H1 (cell line): ENCODE measurements around the gene CHCHD3. TPM values are rescaled to one million over a fixed set of nuclear protein-coding genes. Genes with fewer than 3 reads are reported as not detected.

Experiments
- CTCF ChIA-PET: fragments of 300-600 bp; sonication (Branson Sonifier 250); formaldehyde crosslinking; loops from one replicate; lab custom pipeline; 2021; ENCODE audit not compliant: partially characterized antibody; lab: Charles Lee
- POLR2A ChIA-PET: fragments of 300-600 bp; sonication (Branson Sonifier 250); formaldehyde crosslinking; loops from one replicate; lab custom pipeline; 2021; ENCODE audit warnings: inconsistent platforms; ENCODE audit not compliant: partially characterized antibody; lab: Charles Lee
- DNase-seq, 2 experiments: peaks; one replicate each; pipeline versions ENCODE4 v3.0.0 to v3.0.0-alpha.2; 2010 to 2022; ENCODE audit warnings: low spot score in 2 of 2, low read depth in 1 of 2, mixed read lengths in 1 of 2
- FAIRE-seq: peaks from 2 replicates; lab custom pipeline; 2011; peaks lifted over from hg19 to GRCh38; lab: Jason Lieb, UNC
- H2AFZ ChIP-seq: 2 replicates; pipeline ENCODE4 v1.8.1; 2012; ENCODE audit warnings: low read length, inconsistent platforms
- H2AK5ac ChIP-seq: 2 replicates; pipeline ENCODE4 v1.6.1; 2013; ENCODE audit warnings: low read depth, low read length
- H2BK120ac ChIP-seq: replicated peaks from 2 replicates; pipeline ENCODE3; 2013; ENCODE audit warnings: low read depth, low read length, inconsistent platforms
- H2BK12ac ChIP-seq: 2 replicates; pipeline ENCODE4 v1.6.1; 2013; ENCODE audit warnings: low read depth, low read length
- H2BK15ac ChIP-seq: 2 replicates; pipeline ENCODE4 v1.6.1; 2013; ENCODE audit warnings: low read length
- H2BK20ac ChIP-seq: 2 replicates; pipeline ENCODE4 v1.6.1; 2013; ENCODE audit warnings: low read length
- H2BK5ac ChIP-seq: 2 replicates; pipeline ENCODE4 v1.6.1; 2013; ENCODE audit warnings: low read depth, low read length
- H3K14ac ChIP-seq: 2 replicates; pipeline ENCODE4 v1.6.1; 2013; ENCODE audit warnings: inconsistent platforms; ENCODE audit not compliant: insufficient read length
- H3K18ac ChIP-seq: 2 replicates; pipeline ENCODE4 v1.6.1; 2013; ENCODE audit warnings: low read length; ENCODE audit errors: extremely low read depth
- H3K23ac ChIP-seq: 2 replicates; pipeline ENCODE4 v1.6.1; 2013; ENCODE audit warnings: inconsistent platforms; ENCODE audit not compliant: insufficient read length
- H3K23me2 ChIP-seq: 2 replicates; pipeline ENCODE4 v1.6.1; 2013; ENCODE audit warnings: low read depth, low read length
- H3K27ac ChIP-seq: 2 replicates; pipeline ENCODE4 v1.6.1; 2011; ENCODE audit warnings: low read depth, low read length, inconsistent platforms
- H3K27me3 ChIP-seq, 4 experiments: replicated peaks in 1 of 4; 1 replicate in 1 of 4; 2 replicates in 3 of 4; pipeline versions ENCODE4 v1.6.1 to v1.8.1; 2011 to 2013; ENCODE audit warnings: low read length in 3 of 4, mild to moderate bottlenecking in 3 of 4, inconsistent platforms in 2 of 4, mixed read lengths in 2 of 4, moderate library complexity in 1 of 4; ENCODE audit not compliant: control insufficient read depth in 3 of 4, insufficient read depth in 3 of 4; ENCODE audit errors: extremely low read depth in 1 of 4
- H3K36me3 ChIP-seq, 4 experiments: 2 replicates each; pipeline versions ENCODE4 v1.6.1 to v1.8.1; 2011 to 2013; ENCODE audit warnings: mild to moderate bottlenecking in 4 of 4, low read length in 3 of 4, moderate library complexity in 2 of 4, control low read depth in 1 of 4, inconsistent platforms in 1 of 4; ENCODE audit not compliant: insufficient read depth in 4 of 4, control insufficient read depth in 2 of 4
- H3K4ac ChIP-seq: replicated peaks from 2 replicates; pipeline ENCODE3; 2013; ENCODE audit warnings: low read length, low read depth, mixed read lengths, inconsistent platforms; ENCODE audit not compliant: insufficient read length
- H3K4me1 ChIP-seq, 4 experiments: replicated peaks in 1 of 4; 1 replicate in 1 of 4; 2 replicates in 3 of 4; pipeline versions ENCODE4 v1.6.1 to v1.8.1; 2011 to 2013; ENCODE audit warnings: low read length in 3 of 4, inconsistent platforms in 2 of 4, mixed read lengths in 1 of 4; ENCODE audit not compliant: insufficient read depth in 4 of 4, control insufficient read depth in 3 of 4
- H3K4me2 ChIP-seq, 2 experiments: 2 replicates each; pipeline versions ENCODE4 v1.6.1 to v1.8.1; 2011 to 2013; ENCODE audit warnings: low read depth in 2 of 2, low read length in 2 of 2, control low read depth in 1 of 2, inconsistent platforms in 1 of 2, mild to moderate bottlenecking in 1 of 2; ENCODE audit not compliant: insufficient read depth in 1 of 2
- H3K4me3 ChIP-seq, 4 experiments: fragments of 200-600, 300-600 bp in 1 of 4; sonication (generic), shearing (Covaris generic), sonication (Bioruptor Twin) in 1 of 4; 2 replicates each; pipeline versions ENCODE4 v1.5.1 to v1.8.1; 2011 to 2016; ENCODE audit warnings: low read length in 4 of 4, low read depth in 3 of 4, control low read depth in 2 of 4, inconsistent platforms in 2 of 4, mild to moderate bottlenecking in 2 of 4, mixed read lengths in 1 of 4, moderate library complexity in 1 of 4; ENCODE audit not compliant: insufficient read depth in 2 of 4; ENCODE audit errors: extremely low read depth in 1 of 4
- H3K56ac ChIP-seq: replicated peaks from 2 replicates; pipeline ENCODE3; 2013; ENCODE audit warnings: low read depth, mild to moderate bottlenecking, mixed read lengths, low read length, inconsistent platforms; ENCODE audit not compliant: insufficient read length
- H3K79me1 ChIP-seq: 2 replicates; pipeline ENCODE4 v1.6.1; 2013; ENCODE audit warnings: low read depth, low read length, control low read depth
- H3K79me2 ChIP-seq, 2 experiments: 2 replicates each; pipeline versions ENCODE4 v1.6.1 to v1.8.1; 2012 to 2013; ENCODE audit warnings: low read length in 2 of 2, mild to moderate bottlenecking in 2 of 2, inconsistent platforms in 1 of 2; ENCODE audit not compliant: insufficient read depth in 2 of 2, control insufficient read depth in 1 of 2
- H3K9ac ChIP-seq, 4 experiments: replicated peaks in 1 of 4; 1 replicate in 1 of 4; 2 replicates in 3 of 4; pipeline versions ENCODE4 v1.6.1 to v1.8.1; 2011 to 2013; ENCODE audit warnings: low read depth in 3 of 4, low read length in 3 of 4, control low read depth in 2 of 4, mild to moderate bottlenecking in 2 of 4, moderate library complexity in 2 of 4, inconsistent platforms in 1 of 4; ENCODE audit errors: extremely low read depth in 1 of 4
- H3K9me3 ChIP-seq, 2 experiments: 2 replicates each; pipeline versions ENCODE4 v1.6.1 to v1.8.1; 2012 to 2013; ENCODE audit warnings: mild to moderate bottlenecking in 2 of 2, moderate library complexity in 2 of 2, control low read depth in 1 of 2, inconsistent platforms in 1 of 2, low read depth in 1 of 2, low read length in 1 of 2, mixed read lengths in 1 of 2; ENCODE audit not compliant: insufficient read depth in 2 of 2
- H4K20me1 ChIP-seq, 2 experiments: replicated peaks in 1 of 2; 2 replicates each; pipeline versions ENCODE3 to v1.8.1; 2011 to 2013; ENCODE audit warnings: inconsistent platforms in 2 of 2, low read length in 2 of 2, mild to moderate bottlenecking in 1 of 2; ENCODE audit not compliant: insufficient read depth in 2 of 2, control insufficient read depth in 1 of 2
- H4K5ac ChIP-seq: 2 replicates; pipeline ENCODE4 v1.6.1; 2013; ENCODE audit warnings: low read length, low read depth, mixed read lengths, inconsistent platforms; ENCODE audit not compliant: insufficient read length
- H4K8ac ChIP-seq: 2 replicates; pipeline ENCODE4 v1.8.0; 2013; ENCODE audit warnings: mild to moderate bottlenecking, moderate library complexity, low read length, inconsistent platforms; ENCODE audit not compliant: insufficient read depth; ENCODE audit errors: extremely low read depth
- H4K91ac ChIP-seq: replicated peaks from 2 replicates; pipeline ENCODE3; 2013; ENCODE audit warnings: low read length, mixed read lengths, inconsistent platforms; ENCODE audit not compliant: insufficient read length
- GTF2F1 ChIP-seq: IDR thresholded peaks from 2 replicates; pipeline ENCODE4 v1.6.1; 2012; ENCODE audit warnings: low read depth, low read length, improper control_type of control experiment, borderline replicate concordance
- MAX ChIP-seq: IDR thresholded peaks from 2 replicates; pipeline ENCODE4 v1.6.1; 2012; ENCODE audit warnings: inconsistent platforms
- SP4 ChIP-seq: IDR thresholded peaks from 2 replicates; pipeline ENCODE4 v1.6.1; 2012; ENCODE audit warnings: low read length, inconsistent platforms
- WGBS, 2 experiments: shearing (Covaris generic) in 1 of 2; methylation state at CpG; one replicate each; pipeline versions ENCODE4 v1.1.6 to v1.1.7; 2013 to 2015; ENCODE audit warnings: low lambda C conversion rate in 2 of 2, mixed read lengths in 2 of 2, inconsistent platforms in 1 of 2, low coverage in 1 of 2, missing lambda C conversion rate in 1 of 2; ENCODE audit not compliant: insufficient replicate concordance in 2 of 2, insufficient coverage in 1 of 2, insufficient read length in 1 of 2; ENCODE audit errors: extremely low coverage in 1 of 2, missing lambda C conversion rate in 1 of 2; 5-methylcytosine and 5-hydroxymethylcytosine counted together
- polyA plus RNA-seq, 7 experiments: library from polyadenylated mRNA; depleted of rRNA in 3 of 7; stranded (reverse) in 5 of 7; unstranded in 2 of 7; fragments of >200 nt in 5 of 7; fragments of 200-250 nt in 2 of 7; gene quantifications; 1 replicate in 5 of 7; 2 replicates in 1 of 7; 4 replicates in 1 of 7; pipeline versions ENCODE4 v1.2.1 to v1.2.3, GENCODE V29; 2011 to 2013; ENCODE audit warnings: missing spikeins in 2 of 7, mixed read lengths in 2 of 7
- total RNA-seq: library from RNA; stranded (reverse); fragmentation: NEBNext Ultra II Directional; extraction: Animal tissue kit (Norgen Biotek cat#: 25700); gene quantifications from 2 replicates; pipeline ENCODE4 v1.2.1, GENCODE V29; 2021

Gene CHCHD3
- total and polyA plus RNA-seq, 2 of the 8 experiments (the other 6 are each of a cell fraction or from before 2014, with no cell fraction given) = 42.9 to 137 TPM

DNA sequence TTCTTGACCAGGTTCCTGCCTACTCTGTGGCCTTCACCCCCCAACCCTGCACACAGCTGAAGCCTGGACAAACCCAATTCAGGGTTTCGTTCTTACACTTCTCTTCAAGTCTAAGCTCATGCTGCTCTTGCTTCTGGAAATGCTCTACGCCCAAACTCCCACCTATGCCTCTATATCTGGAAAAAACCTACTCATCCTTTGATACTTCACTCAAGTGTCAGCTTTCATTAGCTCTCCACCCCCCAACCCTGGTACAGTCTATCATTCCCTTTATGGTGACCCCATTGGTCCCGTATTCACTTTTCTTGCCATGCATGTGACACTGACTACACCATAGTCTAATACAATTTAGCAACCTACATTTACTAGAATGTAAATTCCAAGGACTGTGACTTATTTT lies 284.7 kb downstream of the CHCHD3 start:
- no peak for FAIRE-seq
- no peak overlapping the region for H4K5ac ChIP-seq

More for the DNA sequence above, 284.7 kb downstream of the CHCHD3 start:
- H2BK12ac ChIP-seq = no peak overlapping the region
- no peaks in the 10 kb centered on the region for H3K23me2 ChIP-seq
- H3K18ac ChIP-seq = no peak overlapping the region
- no peak overlapping the region for H3K4me3 ChIP-seq
- CTCF ChIA-PET = interaction anchor here (0.5 to 2.1 kb wide), 2 partner anchors 8 to 46 kb away, joined by 3 to 5 read pairs; no protein-coding TSS in a partner anchor
- H3K4me2 ChIP-seq = no peak overlapping the region
- H4K91ac ChIP-seq = no peak overlapping the region
- H2AK5ac ChIP-seq = no peak overlapping the region
- no peak overlapping the region for H4K8ac ChIP-seq
- no peak overlapping the region for H3K14ac ChIP-seq
- H3K56ac ChIP-seq = no peak overlapping the region
- no peaks in the 10 kb centered on the region for H3K9me3 ChIP-seq
- no peak overlapping the region for H2BK120ac ChIP-seq
- H3K4me1 ChIP-seq = no peaks in the 10 kb centered on the region
- TF ChIP-seq GTF2F1 (no peak), SP4 (no peak), MAX (no peak)
- TF ChIP-seq, all 59 proteins: peak for 0
- no peak for DNase-seq
- Histone ChIP-seq H3K27ac (no peak overlapping the region), H2AFZ (no peak overlapping the region), H3K27me3 (no peaks in the 10 kb centered on the region), H3K9ac (no peak overlapping the region), H3K36me3 (peaks cover 0 to 5% (median 0%) of the 10 kb centered on the region in 4 experiments; a peak in 2 of 8 replicates), H2BK5ac (no peak overlapping the region), H3K79me1 (no peaks in the 10 kb centered on the region), H4K20me1 (peaks cover 0 to 2% of the 10 kb centered on the region in 2 experiments), H3K4ac (no peak overlapping the region), H2BK20ac (no peak overlapping the region), H3K79me2 (no peaks in the 10 kb centered on the region), H2BK15ac (no peak overlapping the region), H3K23ac (no peak overlapping the region)
- 94% methylated on average over 3 of the region's 3 CpGs; no CpG with 5 or more reads in 1 of the 2 experiments for WGBS, 2 experiments
- POLR2A ChIA-PET = interaction anchor here (1.2 to 1.4 kb wide), 2 partner anchors 15 to 18 kb away, joined by 3 read pairs; no protein-coding TSS in a partner anchor
